Right ventricle myocardium superior (tissue), 1 donor: ENCODE measurements around the gene ARCN1. TPM values are rescaled to one million over a fixed set of nuclear protein-coding genes. Genes with fewer than 3 reads are reported as not detected.

ENCODE experiments used
- ATAC-seq: fragments of 200-7000 bp; cut with Tn5 transposase; one replicate; pipeline ENCODE4 v1.9.1; 2020; ENCODE audit warnings: mild to moderate bottlenecking; ENCODE audit not compliant: poor library complexity
- DNase-seq: peaks from one replicate; pipeline ENCODE4 v3.0.0-alpha.2; 2020
- intact Hi-C: fragments of 100-400 bp; cut with DNase I; formaldehyde crosslinking; loops from one replicate; pipeline ENCODE4 v1.11.2; 2022
- long read RNA-seq: library from polyadenylated mRNA; unstranded; transcript quantifications from one replicate; pipeline ENCODE4 v2.0.0, GENCODE V29; 2021
- total RNA-seq: library from RNA; stranded (reverse); fragmentation: NEBNext Ultra II Directional; extraction: Animal tissue kit (Norgen Biotek cat#: 25700); gene quantifications from one replicate; pipeline ENCODE4 v1.2.1, GENCODE V29; 2021
- donor health status: DM: no; HTN: yes; CAD: no; lungs with severe emphysema.

ARCN1 gene
- 80.7 TPM for total RNA-seq
- long read RNA-seq, transcript ARCN1-201 (10 exons, 3,845 nt) = major isoform, 96 of 124 reads
- long read RNA-seq, partial matches to known transcripts = 16 of 124 reads
- long read RNA-seq, other reads (novel, unspliced or antisense) = 8 of 124 reads

- ATAC-seq (peak; percentile 90), DNase-seq (peak; percentile 88)
- intact Hi-C loops = no loop called here
These were observed at the start of gene ARCN1 for GRCh38 chr11:118572061-118572980. Gene ARCN1 (plus strand): TSS chr11:118572409. CDS start chr11:118572548, 139 bp downstream.

GRCh38 chr11:118522571-118523072 is 49.6 kb upstream of the ARCN1 start:
- ATAC-seq (peak; percentile 51), DNase-seq (no peak)
- intact Hi-C loops = no loop called here

GRCh38 chr11:118524356-118524755 is 47.9 kb upstream of the ARCN1 start:
- peak; percentile 45 for ATAC-seq
- DNase-seq = no peak
- intact Hi-C loops = no loop called here

GRCh38 chr11:118524757-118525470 is 47.3 kb upstream of the ARCN1 start:
- DNase-seq (no peak), ATAC-seq (peak; percentile 33)
- intact Hi-C loops = no loop called here

GRCh38 chr11:118526688-118527087 is 45.5 kb upstream of the ARCN1 start:
- DNase-seq (no peak), ATAC-seq (no peak)
- intact Hi-C loops = no loop called here

- intact Hi-C loops = no loop called here
- no peak for ATAC-seq
These were observed 45.1 kb upstream of the ARCN1 start, which contains the start of gene TTC36 for GRCh38 chr11:118527109-118527508. Gene TTC36 (plus strand): TSS chr11:118527474. CDS start chr11:118527495, 21 bp downstream.

GRCh38 chr11:118528511-118528910 is 43.7 kb upstream of the ARCN1 start:
- ATAC-seq = no peak
- intact Hi-C loops = no loop called here
- DNase-seq = no peak

More at GRCh38 chr11:118527109-118527508, 45.1 kb upstream of the ARCN1 start, which contains the start of gene TTC36:
- no peak for DNase-seq

GRCh38 chr11:118529584-118530175 is 42.5 kb upstream of the ARCN1 start:
- intact Hi-C loops = no loop called here
- DNase-seq (no peak), ATAC-seq (no peak)

DNA sequence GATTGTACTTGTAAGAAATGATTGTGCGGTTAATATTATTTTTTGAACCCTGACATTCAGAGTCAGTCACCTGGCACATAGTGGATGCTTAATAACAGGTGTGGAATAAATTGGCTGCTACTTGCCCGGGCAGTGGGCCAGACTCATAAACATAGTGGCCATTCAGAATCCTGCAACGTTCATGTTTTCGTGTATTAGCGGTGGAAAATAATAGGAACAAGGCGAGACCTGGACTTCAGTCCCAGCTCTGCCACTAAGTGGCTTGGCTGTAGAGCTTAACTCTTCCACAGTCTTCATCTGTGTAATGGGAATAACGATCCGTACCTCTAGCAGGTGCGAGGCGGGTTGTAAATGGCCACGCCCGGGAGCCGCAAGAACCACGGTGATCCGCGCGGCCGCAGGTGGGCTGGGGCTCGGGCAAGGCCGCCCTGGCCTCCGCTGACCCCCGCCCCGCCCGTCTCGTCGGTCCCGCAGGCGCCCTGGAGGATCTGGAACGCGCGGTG is 42.0 kb upstream of the ARCN1 start:
- DNase-seq (peak; percentile 50), ATAC-seq (no peak)
- intact Hi-C loops = no loop called here

- intact Hi-C loops = no loop called here
- peak; percentile 72 for DNase-seq
- peak; percentile 88 for ATAC-seq
These were observed 41.3 kb upstream of the ARCN1 start, which contains the start of gene TMEM25 for GRCh38 chr11:118530683-118531596. Gene TMEM25 (plus strand): TSS chr11:118531192. CDS start chr11:118531802, 610 bp downstream.

DNA sequence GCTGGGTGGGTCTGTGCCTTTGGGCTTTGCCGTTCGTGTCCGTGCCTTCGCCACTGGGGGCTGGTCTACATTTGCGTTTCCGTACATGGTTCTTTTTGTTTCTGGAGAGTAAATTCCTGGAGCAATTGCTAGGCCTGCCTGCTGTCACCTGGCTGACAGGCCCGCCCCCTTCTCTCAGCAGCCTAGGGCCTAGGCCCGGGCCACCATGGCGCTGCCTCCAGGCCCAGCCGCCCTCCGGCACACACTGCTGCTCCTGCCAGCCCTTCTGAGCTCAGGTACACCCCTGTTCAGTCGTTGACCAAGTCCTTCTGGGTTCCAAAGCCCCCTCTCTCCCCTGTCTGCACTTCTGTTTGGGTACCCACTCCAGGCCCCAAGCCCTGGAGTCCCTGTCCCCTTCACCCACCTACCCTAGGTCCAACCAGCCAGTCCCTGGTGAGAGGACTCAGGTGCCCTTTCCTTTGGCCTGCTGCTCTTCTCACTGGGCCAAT is 40.6 kb upstream of the ARCN1 start:
- intact Hi-C loops = no loop called here
- no peak for DNase-seq
- peak; percentile 6 for ATAC-seq

GRCh38 chr11:118532091-118532490 is 40.1 kb upstream of the ARCN1 start:
- DNase-seq = no peak
- intact Hi-C loops = no loop called here
- no peak for ATAC-seq

DNA sequence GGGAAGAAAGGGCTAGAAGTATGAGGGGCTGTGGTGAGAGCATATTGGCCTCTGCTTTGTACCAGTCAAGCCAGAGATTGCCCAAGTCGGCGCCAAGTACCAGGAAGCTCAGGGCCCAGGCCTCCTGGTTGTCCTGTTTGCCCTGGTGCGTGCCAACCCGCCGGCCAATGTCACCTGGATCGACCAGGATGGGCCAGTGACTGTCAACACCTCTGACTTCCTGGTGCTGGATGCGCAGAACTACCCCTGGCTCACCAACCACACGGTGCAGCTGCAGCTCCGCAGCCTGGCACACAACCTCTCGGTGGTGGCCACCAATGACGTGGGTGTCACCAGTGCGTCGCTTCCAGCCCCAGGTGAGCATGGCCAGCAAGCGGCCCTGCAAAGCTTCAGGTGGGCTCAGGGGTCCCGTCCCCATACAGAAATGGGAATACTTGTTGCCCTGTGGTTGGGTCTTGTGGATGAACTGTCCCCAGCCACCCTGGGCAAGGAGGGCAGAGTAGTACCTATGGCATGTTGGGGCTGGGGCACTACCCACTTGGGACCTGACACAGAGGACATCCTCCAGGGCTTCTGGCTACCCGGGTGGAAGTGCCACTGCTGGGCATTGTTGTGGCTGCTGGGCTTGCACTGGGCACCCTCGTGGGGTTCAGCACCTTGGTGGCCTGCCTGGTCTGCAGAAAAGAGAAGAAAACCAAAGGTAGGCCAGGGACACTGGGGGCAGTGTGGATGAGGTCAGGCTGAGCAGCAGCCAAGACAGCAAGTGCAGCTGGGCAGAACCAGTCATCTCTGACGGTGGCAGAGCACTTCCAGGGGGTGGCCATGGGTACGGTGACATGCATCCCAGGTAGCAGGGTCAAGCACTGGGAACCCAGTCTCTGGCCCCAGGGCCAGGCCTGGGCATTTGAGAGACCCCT is 39.1 kb upstream of the ARCN1 start:
- intact Hi-C loops = no loop called here
- ATAC-seq (no peak), DNase-seq (no peak)

DNA sequence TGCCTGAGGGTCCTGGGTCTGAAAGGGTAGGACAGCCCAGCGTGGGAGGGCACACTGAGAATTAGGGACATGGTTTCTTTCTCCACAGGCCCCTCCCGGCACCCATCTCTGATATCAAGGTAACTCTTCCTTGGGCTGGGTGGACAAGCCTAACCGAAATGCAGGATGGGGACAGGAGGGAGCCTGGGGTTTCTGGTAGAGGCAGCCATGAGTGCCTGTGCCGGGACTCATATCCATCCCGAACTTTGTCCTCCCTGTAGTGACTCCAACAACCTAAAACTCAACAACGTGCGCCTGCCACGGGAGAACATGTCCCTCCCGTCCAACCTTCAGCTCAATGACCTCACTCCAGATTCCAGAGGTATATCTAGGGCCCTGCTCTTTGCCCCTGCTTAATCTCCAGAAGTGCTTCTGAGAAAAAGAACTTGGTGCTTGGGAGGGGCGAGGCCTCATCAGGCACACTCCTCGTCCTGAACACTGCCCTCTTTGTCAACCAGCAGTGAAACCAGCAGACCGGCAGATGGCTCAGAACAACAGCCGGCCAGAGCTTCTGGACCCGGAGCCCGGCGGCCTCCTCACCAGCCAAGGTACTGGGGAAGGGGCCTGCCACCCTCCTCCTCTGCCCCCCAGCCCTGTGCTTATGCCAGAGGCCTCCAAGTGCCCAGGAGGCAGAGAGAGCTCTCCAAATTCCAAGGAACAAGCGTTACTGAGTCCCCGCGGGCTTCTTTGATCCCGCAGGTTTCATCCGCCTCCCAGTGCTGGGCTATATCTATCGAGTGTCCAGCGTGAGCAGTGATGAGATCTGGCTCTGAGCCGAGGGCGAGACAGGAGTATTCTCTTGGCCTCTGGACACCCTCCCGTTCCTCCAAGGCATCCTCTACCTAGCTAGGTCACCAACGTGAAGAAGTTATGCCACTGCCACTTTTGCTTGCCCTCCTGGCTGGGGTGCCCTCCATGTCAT is 38.2 kb upstream of the ARCN1 start:
- no peak for DNase-seq
- intact Hi-C loops = no loop called here

DNA sequence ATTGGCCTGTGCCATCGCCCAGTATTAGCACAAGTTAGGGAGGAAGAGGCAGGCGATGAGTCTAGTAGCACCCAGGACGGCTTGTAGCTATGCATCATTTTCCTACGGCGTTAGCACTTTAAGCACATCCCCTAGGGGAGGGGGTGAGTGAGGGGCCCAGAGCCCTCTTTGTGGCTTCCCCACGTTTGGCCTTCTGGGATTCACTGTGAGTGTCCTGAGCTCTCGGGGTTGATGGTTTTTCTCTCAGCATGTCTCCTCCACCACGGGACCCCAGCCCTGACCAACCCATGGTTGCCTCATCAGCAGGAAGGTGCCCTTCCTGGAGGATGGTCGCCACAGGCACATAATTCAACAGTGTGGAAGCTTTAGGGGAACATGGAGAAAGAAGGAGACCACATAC is 36.9 kb upstream of the ARCN1 start:
- no peak for ATAC-seq
- no peak for DNase-seq
- intact Hi-C loops = no loop called here

More for the DNA sequence above, 38.2 kb upstream of the ARCN1 start:
- no peak for ATAC-seq
